K562 (cell line): ENCODE results near the gene SAMD13. TPM values are rescaled to one million over a fixed set of nuclear protein-coding genes. Genes with fewer than 3 reads are reported as not detected.

Experiments
- ATAC-seq: fragments of 200-7000 bp; cut with Tn5 transposase; 3 replicates; pipeline ENCODE4 v1.9.1; 2020; ENCODE audit warnings: moderate library complexity
- Bru-seq: library from RNA; stranded (reverse); fragments of 400-500 nt; gene quantifications from one replicate; lab custom pipeline; 2021; lab: Mats Ljungman, UMichigan
- BruChase-seq, 2 experiments: library from RNA; stranded (reverse); fragments of 400-500 nt; gene quantifications; one replicate each; lab custom pipeline; 2021; lab: Mats Ljungman, UMichigan
- BruUV-seq: library from RNA; stranded (reverse); fragments of 400-500 nt; replicated peaks from 2 replicates; lab custom pipeline; 2021; lab: Mats Ljungman, UMichigan
- CTCF ChIA-PET: fragments of 300-600 bp; formaldehyde crosslinking; extraction: SDS; loops from one replicate; lab custom pipeline; 2021; ENCODE audit warnings: low intra/inter-chr PET ratio; lab: Yijun Ruan, JAX
- POLR2A ChIA-PET: fragments of 300-600, 350-650 bp; sonication (Branson Sonifier 250); formaldehyde crosslinking; extraction: SDS; loops from one replicate; lab custom pipeline; 2021; ENCODE audit warnings: antibody characterized with exemption, inconsistent platforms; lab: Yijun Ruan, JAX
- DNase-seq, 4 experiments: peaks; one replicate each; pipeline versions ENCODE4 v3.0.0 to v3.0.0-alpha.2; 2011 to 2018; ENCODE audit warnings: low spot score in 3 of 4, mixed read lengths in 3 of 4; ENCODE audit errors: extremely low read depth in 1 of 4
- FAIRE-seq: peaks from 2 replicates; lab custom pipeline; 2011; peaks lifted over from hg19 to GRCh38; lab: Jason Lieb, UNC
- H2AFZ ChIP-seq: 2 replicates; pipeline ENCODE4 v1.6.0; 2011; ENCODE audit warnings: low read depth, low read length, control low read depth, inconsistent platforms
- H3K27ac ChIP-seq: fragments of 200-600 bp; 3 replicates; pipeline ENCODE4 v1.8.0; 2011; ENCODE audit warnings: low read depth, mild to moderate bottlenecking, control low read depth, inconsistent platforms, low read length, moderate library complexity, mixed read lengths; ENCODE audit errors: extremely low read depth
- H3K27me3 ChIP-seq, 2 experiments: fragments of 300-600 bp in 1 of 2; 2 replicates in 1 of 2; 3 replicates in 1 of 2; pipeline versions ENCODE4 v1.6.0 to v1.8.0; 2011; ENCODE audit warnings: inconsistent platforms in 2 of 2, low read length in 2 of 2, mild to moderate bottlenecking in 1 of 2, mixed read lengths in 1 of 2, moderate library complexity in 1 of 2; ENCODE audit not compliant: control insufficient read depth in 2 of 2, insufficient read depth in 2 of 2
- H3K36me3 ChIP-seq: fragments of 300-600 bp; 3 replicates; pipeline ENCODE4 v1.8.0; 2011; ENCODE audit warnings: mild to moderate bottlenecking, low read length, inconsistent platforms; ENCODE audit not compliant: control insufficient read depth, insufficient read depth
- H3K4me1 ChIP-seq, 2 experiments: fragments of 200-600 bp in 1 of 2; replicated peaks in 1 of 2; 2 replicates in 1 of 2; 3 replicates in 1 of 2; pipeline versions ENCODE4 v1.5.1 to v1.8.0; 2011; ENCODE audit warnings: inconsistent platforms in 2 of 2, low read length in 2 of 2, mild to moderate bottlenecking in 1 of 2, mixed read lengths in 1 of 2, moderate library complexity in 1 of 2; ENCODE audit not compliant: control insufficient read depth in 2 of 2, insufficient read depth in 2 of 2
- H3K4me2 ChIP-seq: 2 replicates; pipeline ENCODE4 v1.6.1; 2011; ENCODE audit warnings: low read length, control low read depth, inconsistent platforms, mixed read lengths; ENCODE audit not compliant: insufficient read depth
- H3K4me3 ChIP-seq: fragments of 200-600 bp; sonication (generic), shearing (Covaris generic); 2 replicates; pipeline ENCODE4 v1.5.1; 2016; ENCODE audit warnings: control low read depth, inconsistent platforms
- H3K79me2 ChIP-seq: fragments of 200-600 bp; 3 replicates; pipeline ENCODE4 v1.8.0; 2011; ENCODE audit warnings: low read length, inconsistent platforms; ENCODE audit not compliant: control insufficient read depth, insufficient read depth
- H3K9ac ChIP-seq, 2 experiments: 2 replicates each; pipeline versions ENCODE4 v1.6.0 to v1.6.1; 2011; ENCODE audit warnings: low read depth in 2 of 2, low read length in 2 of 2, control low read depth in 1 of 2, inconsistent platforms in 1 of 2, mild to moderate bottlenecking in 1 of 2, mixed read lengths in 1 of 2; ENCODE audit not compliant: insufficient read depth in 1 of 2
- H3K9me1 ChIP-seq: one replicate; pipeline ENCODE4 v1.6.0; 2011; ENCODE audit warnings: inconsistent platforms, mild to moderate bottlenecking, low read length, moderate library complexity; ENCODE audit not compliant: control insufficient read depth, insufficient read depth
- H3K9me3 ChIP-seq: replicated peaks from 2 replicates; pipeline ENCODE4 v1.5.1; 2011; ENCODE audit warnings: low read depth, low read length, inconsistent platforms; ENCODE audit not compliant: control insufficient read depth, insufficient read depth
- H4K20me1 ChIP-seq: replicated peaks from 2 replicates; pipeline ENCODE4 v1.6.1; 2011; ENCODE audit warnings: low read length, inconsistent platforms, mixed read lengths; ENCODE audit not compliant: control insufficient read depth, insufficient read depth
- ATF1 ChIP-seq, 2 experiments: fragments of 450-650 bp in 1 of 2; IDR thresholded peaks; 2 replicates each; pipeline ENCODE4 v1.6.1; 2016; ENCODE audit warnings: missing compliant biosample characterization in 1 of 2, missing genetic modification characterization in 1 of 2
- MECOM ChIP-seq: fragments of 250-450 bp; sonication (Bioruptor Pico); IDR thresholded peaks from 2 replicates; pipeline ENCODE4 v1.8.0; 2022; ENCODE audit warnings: inconsistent platforms
- POLR2AphosphoS5 ChIP-seq: IDR thresholded peaks from 2 replicates; pipeline ENCODE4 v1.6.1; 2011; ENCODE audit warnings: mild to moderate bottlenecking, low read depth, low read length, moderate library complexity; ENCODE audit not compliant: control insufficient read depth, insufficient read depth
- RERE ChIP-seq: sonication (generic); formaldehyde crosslinking; IDR thresholded peaks from 2 replicates; pipeline ENCODE4 v1.8.0; 2023; ENCODE audit warnings: missing genetic modification reagents, mild to moderate bottlenecking, borderline replicate concordance
- VEZF1 ChIP-seq: fragments of 200-800 bp; sonication (Bioruptor generic); IDR thresholded peaks from 2 replicates; pipeline ENCODE4 v1.6.1; 2017; ENCODE audit warnings: missing genetic modification characterization, missing compliant biosample characterization
- ZNF175 ChIP-seq: fragments of 200-800 bp; sonication (Bioruptor generic); IDR thresholded peaks from 2 replicates; pipeline ENCODE4 v1.6.1; 2016; ENCODE audit warnings: low read depth, mild to moderate bottlenecking, missing genetic modification characterization, missing compliant biosample characterization
- WGBS: fragments of 100-300 bp; shearing (Covaris generic); methylation state at CpG from one replicate; pipeline ENCODE4 v1.1.6; 2016; ENCODE audit warnings: low coverage, mixed read lengths; ENCODE audit not compliant: insufficient coverage; ENCODE audit errors: missing lambda C conversion rate; 5-methylcytosine and 5-hydroxymethylcytosine counted together
- in situ Hi-C: fragments of 300-500 bp; cut with MboI; formaldehyde crosslinking; loops from 4 replicates; pipeline ENCODE4 v1.15.0; 2018; ENCODE audit warnings: inconsistent platforms, mixed read lengths
- intact Hi-C: fragments of 100-400 bp; cut with micrococcal nuclease; formaldehyde crosslinking; loops from 2 replicates; pipeline ENCODE4 v1.14.2; 2022
- long read RNA-seq, 3 experiments: library from polyadenylated mRNA in 2 of 3; library from RNA in 1 of 3; unstranded in 2 of 3; stranded (forward) in 1 of 3; transcript quantifications; one replicate each; pipeline ENCODE4 v2.0.0, GENCODE V29; 2019 to 2022
- polyA minus RNA-seq, 3 experiments: library from RNA; depleted of rRNA, polyadenylated mRNA; stranded (reverse); fragments of >200 nt; gene quantifications; 2 replicates each; pipeline ENCODE4 v1.2.3, GENCODE V29; 2011
- polyA plus RNA-seq, 8 experiments: library from polyadenylated mRNA; depleted of rRNA in 4 of 8; stranded (reverse) in 5 of 8; unstranded in 3 of 8; fragments of >200 nt; fragmentation: Nextera tagmentation in 2 of 8; fragmentation: Illumina TruSeq in 1 of 8; extraction: Ambion mirVana in 2 of 8; extraction: Trizol in 1 of 8; gene quantifications; 2 replicates each; pipeline versions ENCODE4 v1.2.1 to v1.2.3, GENCODE V29; 2011 to 2014; ENCODE audit warnings: inconsistent platforms in 1 of 8, missing spikeins in 1 of 8
- total RNA-seq, 7 experiments: library from RNA; depleted of rRNA in 6 of 7; stranded (reverse); fragments of >200 nt in 6 of 7; fragmentation: Illumina TruSeq in 2 of 7; extraction: Trizol in 2 of 7; gene quantifications; 2 replicates each; pipeline versions ENCODE4 v1.2.1 to v1.2.3, GENCODE V29; 2011 to 2021; ENCODE audit warnings: low replicate concordance in 1 of 7

Gene SAMD13
- total RNA-seq (2011; cell fraction: chromatin; rRNA removed; ENCODE audit: low replicate concordance) = 1.5 TPM in 1 of 2 replicates, not detected in the other
- total RNA-seq (2011; cell fraction: nucleolus; rRNA removed) = 0.39 TPM in 1 of 2 replicates, not detected in the other
- total RNA-seq (2011; cell fraction: nucleoplasm; rRNA removed) = 1.1 TPM in 1 of 2 replicates, not detected in the other
- 0.86 and 1.1 TPM in 2 replicates for total RNA-seq (2014; rRNA removed)
- 1.1 and 1.3 TPM in 2 replicates for total RNA-seq (2014; rRNA removed; fragmentation: Illumina TruSeq; extraction: Trizol)
- 1.2 and 1.3 TPM in 2 replicates for total RNA-seq (2015; rRNA removed; fragmentation: Illumina TruSeq; extraction: Trizol)
- total RNA-seq (2021) = 0.56 and 0.78 TPM in 2 replicates
- 0.39 and 0.96 TPM in 2 replicates for polyA plus RNA-seq (2011; rRNA removed)
- 0.09 and 0.21 TPM in 2 replicates for polyA plus RNA-seq (2011; cell fraction: cytosol; rRNA removed)
- polyA plus RNA-seq (2011; cell fraction: nucleus; rRNA removed) = 0.25 and 0.78 TPM in 2 replicates
- polyA plus RNA-seq (2012) = 1.6 and 2.4 TPM in 2 replicates
- polyA plus RNA-seq (2014; fragmentation: Illumina TruSeq; extraction: Trizol) = 1.1 and 1.2 TPM in 2 replicates
- under 1 TPM; 0.92 to 1.00 TPM for polyA plus RNA-seq (2014; fragmentation: Nextera tagmentation; extraction: Ambion mirVana)
- polyA plus RNA-seq (2014; rRNA removed) = 1.7 and 2.7 TPM in 2 replicates
- 0.42 and 1.3 TPM in 2 replicates for polyA minus RNA-seq (2011; rRNA and poly(A)+ RNA removed)
- not detected in 2 replicates for polyA minus RNA-seq (2011; cell fraction: cytosol; rRNA and poly(A)+ RNA removed)
- 0.40 TPM in 1 of 2 replicates, not detected in the other for polyA minus RNA-seq (2011; cell fraction: nucleus; rRNA and poly(A)+ RNA removed)
- percentile 44 among the genes with signal in this experiment for Bru-seq, nascent RNA
- BruChase-seq, experiment 1, labeled RNA remaining after a 2-hour chase = percentile 43 among the genes with signal in this experiment
- BruChase-seq, experiment 2, labeled RNA remaining after a 6-hour chase = percentile 38 among the genes with signal in this experiment
- long read RNA-seq, experiment 1 = 0 reads
- long read RNA-seq, experiment 2, partial matches to known transcripts = 0 of 1 reads
- long read RNA-seq, experiment 2, other reads (novel, unspliced or antisense) = 1 of 1 reads
- long read RNA-seq, experiment 3 = 0 reads

- Histone ChIP-seq H3K36me3 (no peaks in the 10 kb centered on the region), H2AFZ (peak within 1 kb of the TSS; percentile 72), H3K27me3 (no peaks in the 10 kb centered on the region), H3K4me2 (peak within 1 kb of the TSS; percentile 39), H3K4me1 (peaks cover 14 to 31% of the 10 kb centered on the region in 2 experiments), H3K27ac (peak within 1 kb of the TSS; percentile 52; the same call in 1 of the 3 replicates), H3K9me1 (no peaks in the 10 kb centered on the region), H3K9me3 (no peaks in the 10 kb centered on the region), H4K20me1 (no peaks in the 10 kb centered on the region), H3K79me2 (no peaks in the 10 kb centered on the region), H3K4me3 (0 out of 2 replicates have a peak within 1 kb of the TSS, but pooled peaks have one; percentile 2), H3K9ac (no peak within 1 kb of the TSS)
- DNase-seq = peak in 2 of 4 experiments; percentile 39 to 75
- in situ Hi-C loops (no loop called here), intact Hi-C loops (loop anchor here (10.0 kb wide), 1 partner anchor 204 kb away; the partner anchor contains the start of genes GNG5 and SPATA1)
- peak; percentile 22; the same call in 2 of the 3 replicates for ATAC-seq
- CTCF ChIA-PET = no interaction called here
- no TSS peak for BruUV-seq
- peak; percentile 68 for FAIRE-seq
- POLR2A ChIA-PET = interaction anchor here (0.6 kb wide), 2 partner anchors 13 to 116 kb away, joined by 3 read pairs; no protein-coding TSS in a partner anchor
- WGBS = 7% methylated on average over 5 of the region's 5 CpGs
- TF ChIP-seq MECOM = 0 out of 2 replicates have a peak, but pooled peaks have one; percentile 19
- no peak for TF ChIP-seq POLR2AphosphoS5
- TF ChIP-seq ATF1 (CRISPR knock-in tag; IDR thresholded peaks at IDR 0.05) = no peak
- TF ChIP-seq ATF1 (tag; IDR thresholded peaks at IDR 0.05) = peak; percentile 61
- 0 out of 2 replicates have a peak, but pooled peaks have one; percentile 51 for TF ChIP-seq ZNF175 (CRISPR knock-in tag)
- no peak for TF ChIP-seq VEZF1
- TF ChIP-seq RERE (CRISPR knock-in tag) = no peak
These were observed at the start of gene SAMD13 for GRCh38 chr1:84301004-84301784. TSS of gene SAMD13 (plus strand) at chr1:84301708. CDS start at chr1:84303235, 1,527 bp downstream.
